AG10803 (cell line): Measurements from ENCODE around the gene PLCB1.

Experiments
- DNase-seq: peaks from one replicate; pipeline ENCODE4 v3.0.0; 2010; ENCODE audit warnings: low read depth
- H3K4me3 ChIP-seq: 2 replicates; pipeline ENCODE4 v1.5.1; 2011; ENCODE audit warnings: mild to moderate bottlenecking, low read length, control low read depth
- CTCF ChIP-seq: conservative IDR thresholded peaks from 2 replicates; pipeline ENCODE4 v1.5.1; 2011; ENCODE audit warnings: mild to moderate bottlenecking, low read length, control low read depth, inconsistent platforms

PLCB1 gene

GRCh38 chr20:8425016-8425415 is 292.9 kb downstream of the PLCB1 start:
- no peak for DNase-seq
- TF ChIP-seq CTCF: no peak

DNA sequence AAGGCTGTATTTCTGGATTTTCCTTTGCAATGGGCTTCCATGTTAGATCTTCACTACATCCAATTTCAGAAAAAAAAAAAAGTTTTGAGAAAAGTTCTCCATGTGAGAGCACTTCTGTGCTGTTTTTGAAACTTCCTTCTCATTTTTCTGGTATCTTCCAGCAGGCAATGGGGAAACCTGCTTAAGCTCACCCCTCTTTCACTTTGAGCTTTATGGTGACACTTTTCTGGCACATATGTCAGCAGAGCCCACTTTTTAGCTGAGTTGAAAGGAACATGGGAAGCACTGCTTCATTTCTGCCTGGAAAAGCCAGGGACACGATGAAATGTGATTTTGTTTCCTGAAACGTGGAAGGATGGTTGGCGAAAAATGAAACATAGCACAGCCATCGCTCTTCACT is 293.7 kb downstream of the PLCB1 start:
- no peak for TF ChIP-seq CTCF
- H3K4me3 ChIP-seq: no peak overlapping the region
- DNase-seq: no peak

More at GRCh38 chr20:8425016-8425415, 292.9 kb downstream of the PLCB1 start:
- H3K4me3 ChIP-seq: no peak overlapping the region

DNA sequence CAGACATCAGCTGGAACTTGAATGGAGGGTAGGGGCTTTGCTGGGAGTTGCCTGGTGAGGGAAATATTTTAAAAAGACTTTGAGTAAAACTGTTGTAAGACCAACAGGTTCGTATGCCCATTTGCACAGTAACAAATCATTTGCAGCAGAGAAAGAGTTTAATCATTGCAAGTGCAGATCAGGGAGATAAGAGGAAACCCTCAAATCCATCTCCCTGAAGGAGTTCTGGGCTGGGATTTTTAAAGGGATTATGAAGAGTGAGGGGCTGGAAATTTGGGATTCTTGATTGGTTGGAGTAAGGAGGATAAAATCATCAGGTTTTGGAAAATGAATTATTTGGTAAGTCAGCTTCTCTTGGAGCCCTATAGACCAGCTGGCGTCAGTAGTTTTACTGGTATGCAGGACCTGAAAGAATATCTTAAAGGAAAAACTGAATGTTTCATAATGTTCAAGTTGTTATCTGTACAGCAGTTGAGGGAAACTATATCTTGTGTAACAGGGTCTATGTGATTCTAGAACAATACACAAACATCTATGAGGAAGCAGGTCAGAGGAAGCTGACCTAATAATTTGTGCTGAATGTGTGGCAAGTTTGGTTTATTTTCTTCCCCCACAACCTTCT is 295.5 kb downstream of the PLCB1 start:
- no peak for DNase-seq
- no peak for TF ChIP-seq CTCF
- H3K4me3 ChIP-seq: no peak overlapping the region

GRCh38 chr20:8428988-8429387 is 296.9 kb downstream of the PLCB1 start:
- no peak for TF ChIP-seq CTCF
- no peak overlapping the region for H3K4me3 ChIP-seq
- no peak for DNase-seq

GRCh38 chr20:8431538-8432434 is 299.7 kb downstream of the PLCB1 start:
- TF ChIP-seq CTCF: no peak
- DNase-seq: no peak
- no peak overlapping the region for H3K4me3 ChIP-seq

DNA sequence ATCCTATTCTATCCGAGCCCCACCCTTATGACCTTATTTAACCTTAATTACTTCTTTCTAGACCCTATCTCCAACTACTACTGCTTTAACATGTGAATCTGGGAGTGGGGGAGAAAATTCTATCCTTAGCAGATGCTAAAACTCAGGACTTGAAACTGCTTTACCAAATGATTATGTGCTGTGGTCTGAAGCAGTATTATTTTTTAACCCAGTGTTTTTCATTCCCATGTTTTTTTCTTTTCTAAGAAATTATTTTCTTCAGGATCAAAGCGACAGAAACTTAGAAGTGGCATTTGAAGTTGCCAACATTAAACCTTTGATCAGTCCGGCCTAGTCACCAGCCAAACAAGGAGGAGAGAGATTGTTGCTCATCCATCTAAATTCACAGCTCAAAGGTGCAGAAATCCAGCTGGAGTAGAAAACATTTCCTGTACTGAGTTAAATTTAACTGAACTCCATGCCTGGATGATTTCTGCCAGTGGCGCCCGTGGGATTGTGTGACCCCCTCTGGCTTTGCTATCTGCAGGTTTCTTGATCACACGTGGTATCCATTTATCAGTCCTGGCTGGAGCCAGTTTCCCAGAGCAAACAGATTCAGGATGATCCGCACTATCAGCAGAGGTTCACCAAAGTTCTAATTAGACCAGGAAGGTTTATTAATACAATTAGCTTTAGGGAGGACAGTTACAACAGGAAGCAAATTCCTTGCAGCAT is 300.5 kb downstream of the PLCB1 start:
- no peak for DNase-seq
- TF ChIP-seq CTCF: no peak
- H3K4me3 ChIP-seq: no peak overlapping the region
